Smooth muscle cell (in vitro differentiated cells): ENCODE results near the gene CYP26C1. TPM values are rescaled to one million over a fixed set of nuclear protein-coding genes. Genes with fewer than 3 reads are reported as not detected.

ENCODE experiments used
- DNase-seq: peaks from one replicate; lab custom pipeline; 2025; ENCODE audit not compliant: unreplicated experiment; lab: John Stamatoyannopoulos, UW
- H2AFZ ChIP-seq: fragments of 200-600 bp; sonication (generic); 2 replicates; pipeline ENCODE4 v1.6.0; 2016; ENCODE audit warnings: antibody characterized with exemption, low read depth, mild to moderate bottlenecking
- H3F3A ChIP-seq: fragments of 200-600 bp; sonication (generic); 2 replicates; pipeline ENCODE4 v1.6.0; 2017; ENCODE audit warnings: antibody characterized with exemption, low read depth
- H3K27ac ChIP-seq: fragments of 200-600 bp; sonication (generic); 2 replicates; pipeline ENCODE4 v1.5.1; 2016; ENCODE audit warnings: low read depth, mild to moderate bottlenecking
- H3K27me3 ChIP-seq: fragments of 200-600 bp; sonication (generic); 2 replicates; pipeline ENCODE4 v1.6.1; 2016; ENCODE audit warnings: low read depth, mild to moderate bottlenecking
- H3K36me3 ChIP-seq: fragments of 200-600 bp; sonication (generic); 2 replicates; pipeline ENCODE4 v1.5.1; 2016; ENCODE audit warnings: low read depth
- H3K4me1 ChIP-seq: fragments of 200-600 bp; sonication (generic); 2 replicates; pipeline ENCODE4 v1.5.1; 2016; ENCODE audit warnings: low read depth
- H3K4me2 ChIP-seq: fragments of 200-600 bp; sonication (generic); 2 replicates; pipeline ENCODE4 v1.6.0; 2016; ENCODE audit warnings: mild to moderate bottlenecking
- H3K4me3 ChIP-seq: fragments of 200-600 bp; sonication (generic); 2 replicates; pipeline ENCODE4 v1.5.1; 2016; ENCODE audit warnings: mild to moderate bottlenecking
- H3K79me2 ChIP-seq: fragments of 200-600 bp; sonication (generic); 2 replicates; pipeline ENCODE4 v1.6.0; 2016; ENCODE audit warnings: low read depth, mild to moderate bottlenecking
- H3K9ac ChIP-seq: fragments of 200-600 bp; sonication (generic); 2 replicates; pipeline ENCODE4 v1.6.0; 2016; ENCODE audit warnings: low read depth
- H3K9me3 ChIP-seq: fragments of 200-600 bp; sonication (generic); replicated peaks from 2 replicates; pipeline ENCODE4 v1.5.1; 2016; ENCODE audit warnings: low read depth
- H4K20me1 ChIP-seq: fragments of 200-600 bp; sonication (generic); 2 replicates; pipeline ENCODE4 v1.6.0; 2016; ENCODE audit warnings: low read depth
- CTCF ChIP-seq: fragments of 200-600 bp; sonication (generic); IDR thresholded peaks from 2 replicates; pipeline ENCODE4 v1.5.1; 2017; ENCODE audit warnings: borderline replicate concordance, mild to moderate bottlenecking, antibody characterized with exemption; ENCODE audit not compliant: insufficient read depth, poor library complexity, severe bottlenecking
- WGBS: methylation state at CpG from one replicate; pipeline ENCODE4 v1.1.7; 2016; ENCODE audit warnings: low lambda C conversion rate; 5-methylcytosine and 5-hydroxymethylcytosine counted together
- polyA plus RNA-seq: library from polyadenylated mRNA; unstranded; fragments of >200 nt; fragmentation: Nextera tagmentation; extraction: Ambion mirVana; gene quantifications from 2 replicates; pipeline ENCODE4 v1.2.1, GENCODE V29; 2016
- total RNA-seq: library from RNA; depleted of rRNA; stranded (reverse); fragments of >200 nt; gene quantifications from 2 replicates; pipeline ENCODE4 v1.2.3, GENCODE V29; 2014

The CYP26C1 gene
- total and polyA plus RNA-seq, 2 experiments from 2014 or later = 0.13 TPM; not detected in 1

- no peak overlapping the region for H2AFZ ChIP-seq
- H4K20me1 ChIP-seq = no peaks in the 10 kb centered on the region
- H3F3A ChIP-seq = no peaks in the 10 kb centered on the region
- peaks cover 99% of the 10 kb centered on the region for H3K27me3 ChIP-seq
- peak overlapping the region; percentile 75 for H3K4me2 ChIP-seq
- H3K27ac ChIP-seq = no peak overlapping the region
- H3K4me1 ChIP-seq = peaks cover 34% of the 10 kb centered on the region
- DNase-seq = no peak
- H3K79me2 ChIP-seq = no peaks in the 10 kb centered on the region
- H3K9ac ChIP-seq = no peak overlapping the region
- H3K36me3 ChIP-seq = no peaks in the 10 kb centered on the region
- no peak for TF ChIP-seq CTCF
- no peaks in the 10 kb centered on the region for H3K9me3 ChIP-seq
- H3K4me3 ChIP-seq = peak overlapping the region; percentile 40
- 7% methylated on average over 27 of the region's 27 CpGs for WGBS
Observed at GRCh38 chr10:93072225-93072712, 11.7 kb downstream of the CYP26C1 start.

GRCh38 chr10:93072713-93073538 lies 12.3 kb downstream of the CYP26C1 start:
- H3K79me2 ChIP-seq = no peaks in the 10 kb centered on the region
- no peaks in the 10 kb centered on the region for H3F3A ChIP-seq
- no peaks in the 10 kb centered on the region for H4K20me1 ChIP-seq
- H3K4me2 ChIP-seq = peak overlapping the region; percentile 77
- H3K9ac ChIP-seq = no peak overlapping the region
- TF ChIP-seq CTCF = no peak
- H2AFZ ChIP-seq = no peak overlapping the region
- no peaks in the 10 kb centered on the region for H3K9me3 ChIP-seq
- peaks cover 34% of the 10 kb centered on the region for H3K4me1 ChIP-seq
- WGBS = 11% methylated on average over 34 of the region's 34 CpGs
- peak overlapping the region; percentile 26 for H3K4me3 ChIP-seq
- H3K36me3 ChIP-seq = no peaks in the 10 kb centered on the region
- H3K27me3 ChIP-seq = peaks cover 98% of the 10 kb centered on the region
- no peak for DNase-seq
- no peak overlapping the region for H3K27ac ChIP-seq

DNA sequence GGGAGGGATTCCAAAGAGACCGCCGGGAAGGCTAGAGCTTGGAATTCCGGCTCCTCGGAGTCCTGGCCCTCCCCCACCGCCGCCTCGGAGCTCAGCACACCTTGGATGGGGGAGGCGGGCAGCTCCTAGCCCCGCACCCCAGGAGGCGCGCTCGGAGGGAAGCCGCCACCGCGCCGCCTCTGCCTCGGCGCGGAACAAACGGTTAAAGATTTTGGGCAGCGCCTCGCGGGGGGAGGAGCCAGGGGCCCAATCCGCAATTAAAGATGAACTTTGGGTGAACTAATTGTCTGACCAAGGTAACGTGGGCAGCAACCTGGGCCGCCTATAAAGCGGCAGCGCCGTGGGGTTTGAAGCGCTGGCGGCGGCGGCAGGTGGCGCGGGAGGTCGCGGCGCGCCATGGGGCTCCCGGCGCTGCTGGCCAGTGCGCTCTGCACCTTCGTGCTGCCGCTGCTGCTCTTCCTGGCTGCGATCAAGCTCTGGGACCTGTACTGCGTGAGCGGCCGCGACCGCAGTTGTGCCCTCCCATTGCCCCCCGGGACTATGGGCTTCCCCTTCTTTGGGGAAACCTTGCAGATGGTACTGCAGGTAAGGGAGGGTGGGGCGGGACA lies 13.0 kb downstream of the CYP26C1 start, which contains the start of gene CYP26A1:
CYP26A1 (plus strand) TSS at position 355 of the 608 bp plus-strand sequence; CDS start at position 397, 42 bp downstream.
- TF ChIP-seq CTCF = no peak
- H3K79me2 ChIP-seq = no peaks in the 10 kb centered on the region
- H3F3A ChIP-seq = no peaks in the 10 kb centered on the region
- no peaks in the 10 kb centered on the region for H3K36me3 ChIP-seq
- DNase-seq = no peak
- H2AFZ ChIP-seq = no peak within 1 kb of the TSS
- peak within 1 kb of the TSS; percentile 77 for H3K4me2 ChIP-seq
- peaks cover 96% of the 10 kb centered on the region for H3K27me3 ChIP-seq
- no peak within 1 kb of the TSS for H3K9ac ChIP-seq
- no peaks in the 10 kb centered on the region for H3K9me3 ChIP-seq
- peaks cover 34% of the 10 kb centered on the region for H3K4me1 ChIP-seq
- WGBS = 3% methylated on average over 49 of the region's 52 CpGs
- H4K20me1 ChIP-seq = no peaks in the 10 kb centered on the region
- no peak within 1 kb of the TSS for H3K27ac ChIP-seq
- H3K4me3 ChIP-seq = peak within 1 kb of the TSS; percentile 26
